H9 (cell line): ENCODE data around the gene TBX1. TPM values are rescaled to one million over a fixed set of nuclear protein-coding genes. Genes with fewer than 3 reads are reported as not detected.

Source experiments
- DNase-seq: peaks from one replicate; pipeline ENCODE4 v3.0.0-alpha.2; 2017
- H2AFZ ChIP-seq: one replicate; pipeline ENCODE4 v1.6.1; 2013; ENCODE audit warnings: mild to moderate bottlenecking, low read length, control low read depth, moderate library complexity
- H2AK5ac ChIP-seq: 2 replicates; pipeline ENCODE4 v1.6.1; 2013; ENCODE audit warnings: low read length, control low read depth, mixed read lengths; ENCODE audit not compliant: insufficient read length
- H2BK120ac ChIP-seq: one replicate; pipeline ENCODE4 v1.6.1; 2013; ENCODE audit warnings: low read depth, mild to moderate bottlenecking, low read length, control low read depth, inconsistent platforms; ENCODE audit not compliant: poor library complexity, severe bottlenecking
- H2BK12ac ChIP-seq: 2 replicates; pipeline ENCODE4 v1.6.1; 2013; ENCODE audit warnings: low read length, control low read depth, mixed read lengths, low read depth; ENCODE audit not compliant: insufficient read length
- H2BK15ac ChIP-seq: 2 replicates; pipeline ENCODE4 v1.6.1; 2013; ENCODE audit warnings: low read depth, low read length, control low read depth
- H2BK20ac ChIP-seq: one replicate; pipeline ENCODE4 v1.6.1; 2013; ENCODE audit warnings: low read depth, mild to moderate bottlenecking, low read length, control low read depth, inconsistent platforms; ENCODE audit not compliant: poor library complexity, severe bottlenecking
- H2BK5ac ChIP-seq: 2 replicates; pipeline ENCODE4 v1.6.1; 2013; ENCODE audit warnings: low read length, control low read depth, mixed read lengths; ENCODE audit not compliant: insufficient read length
- H3K14ac ChIP-seq: 2 replicates; pipeline ENCODE4 v1.6.1; 2013; ENCODE audit warnings: low read length, control low read depth; ENCODE audit not compliant: insufficient read depth
- H3K18ac ChIP-seq: 2 replicates; pipeline ENCODE4 v1.6.1; 2013; ENCODE audit warnings: low read depth, mild to moderate bottlenecking, mixed read lengths, low read length, control low read depth; ENCODE audit not compliant: insufficient read length
- H3K23ac ChIP-seq: 2 replicates; pipeline ENCODE4 v1.6.1; 2013; ENCODE audit warnings: low read length, control low read depth, mixed read lengths, low read depth; ENCODE audit not compliant: insufficient read length
- H3K23me2 ChIP-seq: 2 replicates; pipeline ENCODE4 v1.6.1; 2013; ENCODE audit warnings: low read depth, mild to moderate bottlenecking, mixed read lengths, low read length, control low read depth; ENCODE audit not compliant: insufficient read length, poor library complexity, severe bottlenecking
- H3K27ac ChIP-seq: 2 replicates; pipeline ENCODE4 v1.5.1; 2013; ENCODE audit warnings: low read length, control low read depth, mixed read lengths, low read depth; ENCODE audit not compliant: insufficient read length
- H3K27me3 ChIP-seq: 2 replicates; pipeline ENCODE4 v1.6.1; 2013; ENCODE audit warnings: low read length, control low read depth, inconsistent platforms; ENCODE audit not compliant: insufficient read depth
- H3K4ac ChIP-seq: 2 replicates; pipeline ENCODE4 v1.6.1; 2013; ENCODE audit warnings: low read depth, mild to moderate bottlenecking, control low read depth, inconsistent platforms, low read length, moderate library complexity
- H3K4me1 ChIP-seq: 2 replicates; pipeline ENCODE4 v1.6.1; 2013; ENCODE audit warnings: low read length, control low read depth, inconsistent platforms; ENCODE audit not compliant: insufficient read depth
- H3K4me2 ChIP-seq: 2 replicates; pipeline ENCODE4 v1.6.1; 2013; ENCODE audit warnings: low read length, control low read depth, mixed read lengths; ENCODE audit not compliant: insufficient read length, insufficient read depth
- H3K56ac ChIP-seq: 2 replicates; pipeline ENCODE4 v1.6.1; 2013; ENCODE audit warnings: low read depth, mild to moderate bottlenecking, mixed read lengths, low read length, control low read depth; ENCODE audit not compliant: insufficient read length
- H3K79me1 ChIP-seq: 2 replicates; pipeline ENCODE4 v1.6.1; 2013; ENCODE audit warnings: low read depth, mild to moderate bottlenecking, moderate library complexity, low read length, control low read depth, inconsistent platforms; ENCODE audit not compliant: insufficient read depth, poor library complexity, severe bottlenecking
- H3K79me2 ChIP-seq: 2 replicates; pipeline ENCODE4 v1.6.1; 2013; ENCODE audit warnings: low read length, control low read depth, inconsistent platforms; ENCODE audit not compliant: insufficient read depth
- H3K9ac ChIP-seq: 2 replicates; pipeline ENCODE4 v1.6.1; 2013; ENCODE audit warnings: low read length, control low read depth, mixed read lengths; ENCODE audit not compliant: insufficient read length; ENCODE audit errors: extremely low read depth
- H3K9me3 ChIP-seq: one replicate; pipeline ENCODE4 v1.6.1; 2013; ENCODE audit warnings: low read depth, low read length, inconsistent platforms; ENCODE audit not compliant: control insufficient read depth
- H3T11ph ChIP-seq: one replicate; pipeline ENCODE4 v1.6.1; 2013; ENCODE audit warnings: mild to moderate bottlenecking, low read length, control low read depth, inconsistent platforms
- H4K20me1 ChIP-seq: one replicate; pipeline ENCODE4 v1.6.1; 2013; ENCODE audit not compliant: control insufficient read depth, insufficient read length, insufficient read depth
- H4K5ac ChIP-seq: 2 replicates; pipeline ENCODE4 v1.6.1; 2013; ENCODE audit warnings: low read depth, mild to moderate bottlenecking, mixed read lengths, low read length, control low read depth; ENCODE audit not compliant: insufficient read length
- H4K8ac ChIP-seq: replicated peaks from 2 replicates; pipeline ENCODE4 v1.6.1; 2013; ENCODE audit warnings: low read length, control low read depth, mixed read lengths, low read depth; ENCODE audit not compliant: insufficient read length
- H4K91ac ChIP-seq: 2 replicates; pipeline ENCODE4 v1.6.1; 2013; ENCODE audit warnings: low read depth, mild to moderate bottlenecking, moderate library complexity, mixed read lengths, low read length, control low read depth; ENCODE audit not compliant: insufficient read length
- H3K27ac Mint-ChIP-seq, 3 experiments: 2 replicates in 2 of 3; 3 replicates in 1 of 3; pipeline ENCODE4 v1.8.0; 2020 to 2021; ENCODE audit warnings: mixed read lengths in 3 of 3, mild to moderate bottlenecking in 1 of 3, moderate library complexity in 1 of 3
- H3K27me3 Mint-ChIP-seq: 2 replicates; pipeline ENCODE4 v1.8.0; 2021; ENCODE audit warnings: low read depth, mild to moderate bottlenecking, moderate library complexity, mixed read lengths
- H3K36me3 Mint-ChIP-seq, 3 experiments: 2 replicates in 2 of 3; 3 replicates in 1 of 3; pipeline ENCODE4 v1.8.0; 2020 to 2021; ENCODE audit warnings: low read depth in 3 of 3, mixed read lengths in 3 of 3; ENCODE audit not compliant: insufficient read depth in 1 of 3
- H3K4me1 Mint-ChIP-seq, 2 experiments: 2 replicates each; pipeline ENCODE4 v1.8.0; 2020; ENCODE audit warnings: mixed read lengths in 2 of 2
- H3K4me3 Mint-ChIP-seq, 2 experiments: 2 replicates in 1 of 2; 3 replicates in 1 of 2; pipeline ENCODE4 v1.8.0; 2020 to 2021; ENCODE audit warnings: mild to moderate bottlenecking in 2 of 2, mixed read lengths in 2 of 2, moderate library complexity in 1 of 2
- H3K9me3 Mint-ChIP-seq, 2 experiments: 2 replicates in 1 of 2; 3 replicates in 1 of 2; pipeline ENCODE4 v1.8.0; 2020; ENCODE audit warnings: mild to moderate bottlenecking in 2 of 2, mixed read lengths in 2 of 2, moderate library complexity in 1 of 2
- WGBS: extraction: QIAGEN DNeasy Blood & Tissue Kit; methylation state at CpG from one replicate; pipeline ENCODE4 v1.1.7; 2013; ENCODE audit warnings: missing lambda C conversion rate, low lambda C conversion rate, mixed read lengths; ENCODE audit not compliant: insufficient read length; ENCODE audit errors: extremely low coverage; 5-methylcytosine and 5-hydroxymethylcytosine counted together
- total RNA-seq: library from RNA; stranded (reverse); gene quantifications from 2 replicates; pipeline ENCODE4 v1.2.1, GENCODE V29; 2021
- TF ChIP-seq, protein P1 (sequence below): fragments of 200-600 bp; sonication (generic); conservative IDR thresholded peaks from 3 replicates; pipeline ENCODE4 v1.8.0; 2021; ENCODE audit warnings: antibody characterized with exemption, mild to moderate bottlenecking

Gene TBX1
- total RNA-seq, 1 experiment from 2014 or later, result 2.2 TPM

DNA sequence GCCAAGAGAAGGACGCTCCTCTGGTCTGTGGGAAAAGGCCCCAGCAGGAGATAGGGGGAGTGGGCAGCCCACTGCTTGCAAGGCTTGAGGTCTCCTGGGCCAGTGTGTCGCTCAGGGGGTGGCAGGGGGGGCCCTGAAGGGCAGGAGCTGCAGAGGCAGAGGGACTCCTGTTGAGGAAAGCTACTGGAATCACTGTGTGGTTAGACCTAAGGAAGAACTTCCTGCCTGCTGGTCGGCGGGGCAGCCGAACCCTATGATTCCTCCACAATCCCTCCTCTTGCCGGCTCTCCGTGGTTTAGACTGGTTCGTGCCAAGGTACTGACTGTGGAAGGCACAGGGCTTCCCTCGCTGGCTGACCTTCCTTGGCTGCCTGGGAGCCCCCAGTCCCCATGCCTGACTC is 31.1 kb upstream of the TBX1 start:
- H4K20me1 ChIP-seq, result peaks cover 7% of the 10 kb centered on the region
- no peak overlapping the region for H3K4me2 ChIP-seq
- H3K4me1 ChIP-seq, result no peaks in the 10 kb centered on the region
- Mint-ChIP-seq H3K27me3 (peaks cover 63% of the 10 kb centered on the region), H3K36me3 (no peaks in the 10 kb centered on the region; a peak in 2 of 7 replicates), H3K4me1 (peaks cover 2 to 8% of the 10 kb centered on the region in 2 experiments; a peak in 2 of 4 replicates), H3K4me3 (no peak overlapping the region), H3K9me3 (peaks cover 8 to 19% of the 10 kb centered on the region in 2 experiments; a peak in 3 of 5 replicates), H3K27ac (no peak overlapping the region)
- no peak overlapping the region for H4K5ac ChIP-seq
- no peak overlapping the region for H2BK5ac ChIP-seq
- no peak overlapping the region for H2BK120ac ChIP-seq
- no peak overlapping the region for H2BK12ac ChIP-seq
- H3K4ac ChIP-seq, result no peak overlapping the region
- H2BK20ac ChIP-seq, result no peak overlapping the region
- no peak overlapping the region for H3K9ac ChIP-seq
- no peak overlapping the region for H3K23ac ChIP-seq
- no peak overlapping the region for H3T11ph ChIP-seq
- no CpG with 5 or more reads among the region's 9 CpGs for WGBS
- H4K91ac ChIP-seq, result no peak overlapping the region
- H3K27me3 ChIP-seq, result peaks cover 31% of the 10 kb centered on the region; the same call in 1 of the 2 replicates
- no peak overlapping the region for H2BK15ac ChIP-seq
- H3K14ac ChIP-seq, result no peak overlapping the region
- TF ChIP-seq, protein P1, sequence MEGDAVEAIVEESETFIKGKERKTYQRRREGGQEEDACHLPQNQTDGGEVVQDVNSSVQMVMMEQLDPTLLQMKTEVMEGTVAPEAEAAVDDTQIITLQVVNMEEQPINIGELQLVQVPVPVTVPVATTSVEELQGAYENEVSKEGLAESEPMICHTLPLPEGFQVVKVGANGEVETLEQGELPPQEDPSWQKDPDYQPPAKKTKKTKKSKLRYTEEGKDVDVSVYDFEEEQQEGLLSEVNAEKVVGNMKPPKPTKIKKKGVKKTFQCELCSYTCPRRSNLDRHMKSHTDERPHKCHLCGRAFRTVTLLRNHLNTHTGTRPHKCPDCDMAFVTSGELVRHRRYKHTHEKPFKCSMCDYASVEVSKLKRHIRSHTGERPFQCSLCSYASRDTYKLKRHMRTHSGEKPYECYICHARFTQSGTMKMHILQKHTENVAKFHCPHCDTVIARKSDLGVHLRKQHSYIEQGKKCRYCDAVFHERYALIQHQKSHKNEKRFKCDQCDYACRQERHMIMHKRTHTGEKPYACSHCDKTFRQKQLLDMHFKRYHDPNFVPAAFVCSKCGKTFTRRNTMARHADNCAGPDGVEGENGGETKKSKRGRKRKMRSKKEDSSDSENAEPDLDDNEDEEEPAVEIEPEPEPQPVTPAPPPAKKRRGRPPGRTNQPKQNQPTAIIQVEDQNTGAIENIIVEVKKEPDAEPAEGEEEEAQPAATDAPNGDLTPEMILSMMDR, result no peak
- H3K18ac ChIP-seq, result no peak overlapping the region
- DNase-seq, result no peak
- H2AK5ac ChIP-seq, result no peak overlapping the region
- peaks cover 2% of the 10 kb centered on the region for H3K23me2 ChIP-seq
- no peak overlapping the region for H3K27ac ChIP-seq
- no peak overlapping the region for H3K56ac ChIP-seq
- H3K79me2 ChIP-seq, result no peaks in the 10 kb centered on the region
- no peak overlapping the region for H4K8ac ChIP-seq
- H3K79me1 ChIP-seq, result no peaks in the 10 kb centered on the region
- H2AFZ ChIP-seq, result no peak overlapping the region
- no peaks in the 10 kb centered on the region for H3K9me3 ChIP-seq
